CD4-positive, alpha-beta T cell treated with Interleukin-2 at 100 ng/mL for 4 hours (primary cell): Measurements from ENCODE around the gene CYS1.

Source experiments
- DNase-seq: peaks from one replicate; pipeline ENCODE4 v3.0.0-alpha.2; 2020; ENCODE audit warnings: low spot score

The CYS1 gene

DNA sequence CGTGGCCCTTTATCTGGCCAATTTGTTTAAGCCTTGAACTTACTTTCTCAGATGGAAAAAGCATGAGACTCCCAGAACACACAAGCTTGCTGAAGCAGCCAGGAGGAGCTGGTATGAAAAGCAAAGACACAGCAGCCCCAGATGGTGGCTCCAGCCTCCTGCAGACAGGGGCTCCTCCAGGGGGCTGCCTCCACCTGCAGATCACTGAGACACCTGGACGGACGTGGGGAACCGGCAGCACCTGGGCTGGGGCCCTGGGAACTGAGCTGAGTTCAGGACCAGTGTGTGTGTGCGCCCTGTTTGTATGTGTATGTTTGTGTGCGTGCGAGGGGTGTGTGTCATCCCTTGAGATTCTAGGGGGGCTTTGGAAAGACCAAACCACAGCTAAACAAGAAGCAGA is 8.6 kb downstream of the CYS1 start:
- DNase-seq = no peak

DNA sequence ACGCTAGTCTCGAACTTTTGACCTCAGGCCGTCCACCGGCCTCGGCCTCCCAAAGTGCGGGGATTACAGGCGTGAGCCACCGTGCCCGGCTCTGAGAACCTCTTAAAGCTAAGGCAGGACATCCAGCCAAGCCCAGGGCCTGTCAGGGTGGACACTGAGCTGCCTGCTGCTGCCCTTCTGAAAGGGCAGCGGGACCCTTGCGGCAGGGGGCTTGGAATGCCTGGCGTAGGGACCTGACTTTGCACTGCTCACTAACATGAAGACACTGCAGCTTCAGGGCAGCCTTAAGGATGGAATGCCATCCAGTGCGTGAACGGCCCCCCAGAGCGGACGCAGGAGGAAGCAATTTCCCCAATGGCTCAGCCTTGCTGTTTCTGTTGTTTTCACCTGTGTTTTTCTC is 9.0 kb downstream of the CYS1 start:
- no peak for DNase-seq

DNA sequence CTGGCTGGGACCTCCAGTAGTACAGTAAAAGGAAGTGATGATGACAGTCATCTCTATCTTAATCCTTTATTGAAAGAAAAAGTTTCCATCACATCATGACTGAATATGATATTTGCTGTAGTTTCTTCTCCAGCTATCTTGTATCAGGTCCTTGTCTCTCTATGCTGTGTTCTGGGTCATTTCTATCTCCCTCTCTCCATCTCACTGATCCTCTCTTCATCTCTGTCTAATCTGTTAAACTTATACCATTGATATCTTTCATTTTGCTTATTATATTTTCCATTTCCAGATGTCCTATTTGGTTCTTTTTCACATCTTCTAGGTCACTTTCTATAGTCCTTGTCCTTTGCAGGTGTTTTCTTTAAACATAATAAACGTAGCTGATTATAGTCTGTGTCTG is 12.3 kb downstream of the CYS1 start:
- DNase-seq = no peak

DNA sequence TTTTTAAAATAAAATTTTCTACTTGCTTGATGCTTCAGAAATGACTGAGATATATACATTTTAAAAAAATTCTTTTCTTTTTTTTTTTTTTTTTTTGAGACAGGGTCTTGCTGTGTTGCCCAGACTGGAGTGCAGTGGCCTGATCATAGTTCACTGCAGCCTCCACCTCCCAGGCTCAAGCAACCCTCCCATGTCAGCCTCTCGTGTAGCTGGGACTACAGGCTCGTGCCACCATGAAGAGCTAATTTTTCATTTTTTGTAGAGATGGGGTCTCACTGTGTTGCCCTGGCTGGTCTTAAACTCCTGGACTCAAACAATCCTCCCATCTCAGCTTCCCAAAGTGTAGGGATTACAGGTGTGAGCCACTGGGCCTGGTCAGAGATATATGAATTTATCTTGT is 12.9 kb downstream of the CYS1 start:
- no peak for DNase-seq

DNA sequence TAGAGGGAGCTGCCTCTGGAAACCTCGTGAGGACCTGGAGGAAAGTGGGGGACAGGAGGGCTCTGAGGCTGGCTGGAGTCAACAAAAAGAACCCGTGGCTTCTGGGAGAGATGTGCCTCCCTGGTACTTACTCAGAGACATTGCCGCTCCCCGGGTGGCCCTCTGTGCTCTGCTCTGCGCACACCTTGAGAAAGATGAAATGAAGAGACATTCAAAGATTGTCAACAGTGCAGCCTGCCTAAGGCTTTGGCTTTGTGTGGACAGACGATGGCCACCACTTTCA is 14.5 kb downstream of the CYS1 start:
- DNase-seq = no peak

DNA sequence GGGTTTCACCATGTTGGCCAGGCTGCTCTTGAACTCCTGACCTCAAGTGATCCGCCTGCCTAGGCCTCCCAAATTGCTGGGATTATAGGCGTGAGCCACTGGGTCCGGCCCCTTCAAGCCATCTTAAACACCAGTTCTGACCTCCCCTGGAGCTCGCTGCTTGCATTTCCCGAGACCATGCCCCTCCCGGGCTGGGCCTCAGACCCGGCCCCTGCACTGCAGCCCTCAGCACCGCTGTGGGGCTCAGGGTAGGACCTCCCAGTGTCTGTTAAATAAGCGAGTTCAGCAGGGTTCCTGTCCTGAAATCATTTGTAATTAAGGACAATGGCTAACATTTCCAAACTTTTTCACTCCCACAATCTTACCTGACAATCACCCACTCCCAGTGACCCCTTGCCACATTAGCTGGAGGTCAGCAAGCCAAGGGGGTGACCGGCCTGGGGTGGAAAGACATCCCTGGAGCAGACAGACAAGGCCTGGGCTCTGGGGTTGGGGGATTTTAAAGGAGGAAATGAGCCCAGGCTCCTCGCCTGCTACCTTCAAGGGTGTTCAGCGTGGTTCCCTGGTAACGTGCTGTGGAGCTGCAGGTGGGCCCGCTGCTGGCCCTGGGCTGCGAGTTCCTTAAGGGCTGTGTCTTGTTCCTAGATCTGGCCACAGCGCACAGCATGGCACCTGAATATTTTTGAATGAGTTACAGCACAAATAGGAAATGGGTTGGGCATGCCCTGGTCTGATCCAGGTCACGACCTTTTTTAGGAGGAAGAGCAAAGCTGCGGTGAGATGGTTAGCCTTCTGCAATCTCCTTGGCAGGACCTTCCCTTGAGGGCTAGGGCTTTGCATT is 15.1 kb downstream of the CYS1 start:
- no peak for DNase-seq

DNA sequence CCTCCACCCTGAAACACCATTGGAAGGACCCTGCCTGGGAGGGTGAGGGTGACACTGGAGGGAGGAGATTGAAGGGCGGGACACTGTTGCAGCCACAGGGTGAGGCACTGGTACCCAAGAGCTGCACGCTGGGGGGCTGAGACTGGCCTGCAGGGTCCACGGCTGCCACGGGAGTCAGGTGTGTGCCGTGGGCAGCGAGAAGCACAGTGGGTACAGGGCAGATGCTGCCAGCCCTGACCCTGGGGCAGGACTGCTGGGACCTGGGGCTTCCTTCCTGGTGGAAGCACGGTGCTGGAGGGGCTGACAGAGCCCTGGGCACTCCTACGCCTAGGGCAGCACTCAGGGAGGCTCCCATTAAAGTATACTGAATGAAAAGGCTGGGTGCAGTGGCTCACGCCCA is 16.6 kb downstream of the CYS1 start:
- DNase-seq = no peak

DNA sequence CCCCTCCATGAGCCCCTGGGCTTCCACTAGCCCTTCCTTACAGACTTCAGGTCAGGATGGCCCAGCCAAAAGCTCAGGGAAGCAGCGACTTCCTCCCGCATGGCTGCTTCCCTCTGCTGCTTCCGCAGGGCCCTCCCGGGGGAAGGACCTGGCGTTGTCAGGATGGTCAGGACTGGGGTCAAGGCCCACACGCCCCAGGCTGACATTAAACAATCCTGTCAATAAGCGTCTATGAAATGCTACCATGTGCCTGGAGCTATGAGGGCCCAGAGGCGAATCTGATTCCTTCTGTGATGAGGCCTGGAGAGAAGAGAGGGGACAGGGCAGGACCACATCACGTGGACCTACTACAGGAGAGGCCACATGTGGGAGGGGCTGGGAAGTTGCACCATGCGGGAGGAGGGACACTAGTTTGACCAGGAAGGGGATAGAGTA is 17.3 kb downstream of the CYS1 start:
- DNase-seq = no peak

DNA sequence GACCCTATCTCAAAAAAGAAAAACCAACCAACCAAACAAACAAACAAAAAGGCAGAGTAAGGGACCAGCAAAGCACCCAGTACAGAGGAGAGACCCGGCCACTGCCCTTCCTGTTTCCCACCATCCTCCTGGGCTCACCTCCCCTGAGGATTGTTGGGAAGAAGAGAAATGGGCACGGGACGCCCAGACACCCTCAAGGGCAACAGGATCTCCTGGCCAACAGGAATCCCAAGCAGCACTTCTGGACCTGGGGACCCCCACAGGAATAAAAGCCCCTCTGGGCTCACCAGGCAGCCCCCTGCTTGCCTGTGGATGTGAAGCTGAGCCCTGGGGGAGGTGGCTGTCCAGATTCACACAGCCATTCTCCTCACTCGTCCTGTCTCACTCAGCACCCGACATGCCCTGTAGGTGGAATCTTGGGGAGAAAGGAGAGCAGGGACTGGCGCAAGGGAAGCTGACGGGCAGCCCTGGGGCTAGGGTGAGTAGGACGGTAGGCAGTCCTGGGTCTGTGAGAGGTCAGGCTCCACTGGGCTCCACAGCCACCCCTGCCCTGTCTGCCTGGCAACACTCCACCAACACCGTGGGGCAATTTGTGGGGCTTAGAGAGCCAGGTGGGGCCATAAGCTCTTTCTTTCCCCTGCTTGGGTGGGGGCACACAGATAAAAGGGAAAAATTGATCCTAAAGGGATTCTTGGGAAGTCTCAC is 18.8 kb downstream of the CYS1 start:
- no peak for DNase-seq

DNA sequence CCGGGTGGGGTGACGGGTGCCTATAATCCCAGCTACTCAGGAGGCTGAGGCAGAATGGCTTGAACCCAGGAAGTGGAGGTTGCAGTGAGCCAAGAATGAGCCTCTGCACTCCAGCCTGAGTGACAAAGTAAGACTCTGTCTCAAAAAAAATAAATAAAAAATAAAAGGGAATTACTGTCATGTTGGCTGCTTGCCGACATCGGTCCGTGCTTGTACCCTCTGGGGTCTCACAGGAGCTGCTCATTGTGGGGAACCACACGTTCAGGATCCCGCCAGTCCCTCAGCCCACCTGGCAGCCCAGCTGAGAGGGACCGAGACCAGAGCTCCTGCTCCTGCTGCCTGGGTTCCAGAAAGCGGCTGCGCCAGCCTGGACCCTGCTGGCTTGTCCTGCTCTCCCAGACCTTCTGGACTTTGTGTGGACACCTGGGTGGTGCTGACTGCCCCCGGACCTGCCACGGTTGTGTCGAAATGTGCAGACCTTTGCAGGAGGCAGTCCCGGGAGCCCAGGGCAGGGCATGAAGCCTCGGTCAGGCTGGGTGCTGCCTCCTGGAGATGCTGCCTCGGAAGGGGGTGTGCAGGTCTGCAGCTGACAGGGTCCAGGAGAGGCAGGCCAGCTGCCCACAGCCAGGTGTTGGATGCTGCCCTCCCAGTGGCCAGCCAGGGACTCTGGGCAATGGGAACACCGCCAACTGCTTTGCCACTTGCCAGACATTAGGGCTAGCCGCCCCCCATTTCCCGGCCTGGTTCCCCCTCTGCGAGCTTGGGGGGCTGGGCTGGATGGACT is 20.5 kb downstream of the CYS1 start:
- no peak for DNase-seq

DNA sequence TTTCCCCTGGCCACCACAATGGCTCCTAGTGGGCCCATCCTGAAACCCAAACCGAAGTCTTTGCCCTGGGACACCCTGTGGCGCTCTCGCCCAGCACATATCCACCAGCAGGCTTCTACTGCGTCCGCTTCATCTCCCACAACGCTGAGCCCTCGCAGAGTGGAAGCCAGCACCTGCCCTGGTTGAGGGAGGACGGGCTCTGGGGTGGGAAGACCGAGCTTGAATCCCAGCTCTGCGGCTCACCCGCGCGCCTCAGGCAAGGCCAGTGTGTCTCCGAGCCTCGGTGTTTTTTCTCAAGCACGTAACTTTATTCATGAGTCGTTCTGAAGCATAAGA is 21.2 kb downstream of the CYS1 start:
- no peak for DNase-seq

DNA sequence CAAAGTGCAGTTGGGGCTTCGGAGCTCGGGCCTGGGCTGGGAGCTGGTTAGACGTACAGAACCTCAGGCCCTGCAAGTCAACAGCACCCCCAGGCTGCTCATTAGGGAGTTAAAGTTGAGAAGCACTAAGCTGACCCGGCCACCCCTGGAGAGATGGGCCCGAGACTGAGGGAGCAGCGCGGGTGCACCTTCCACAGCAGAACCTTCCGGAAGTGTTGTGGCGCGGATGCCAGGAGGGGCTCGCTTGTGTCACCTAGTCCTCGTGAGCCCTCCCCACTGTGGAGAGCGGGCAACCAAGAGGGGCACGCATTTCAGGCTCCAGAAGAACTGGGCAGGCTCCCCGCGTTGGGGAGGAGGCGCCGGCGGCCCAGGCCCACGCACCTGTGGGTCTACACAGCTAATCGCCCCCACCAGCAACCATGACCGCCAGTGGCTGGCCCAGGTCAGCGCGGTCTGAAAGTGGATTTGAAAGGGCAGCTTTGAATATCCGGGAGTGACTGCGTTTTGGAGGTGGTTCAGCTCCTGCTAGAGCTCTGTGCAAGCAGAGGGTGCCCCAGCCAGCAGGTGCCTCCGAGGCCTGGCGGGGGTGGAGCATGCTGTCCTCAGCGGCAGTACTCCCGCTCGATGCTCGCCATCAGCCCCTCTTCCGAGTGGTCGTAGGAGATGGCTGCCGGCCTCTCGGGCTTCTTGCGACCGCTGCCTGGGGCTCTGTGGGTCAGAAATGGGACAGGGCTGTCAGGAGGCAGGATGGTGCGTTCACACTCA is 21.8 kb downstream of the CYS1 start:
- DNase-seq = no peak

DNA sequence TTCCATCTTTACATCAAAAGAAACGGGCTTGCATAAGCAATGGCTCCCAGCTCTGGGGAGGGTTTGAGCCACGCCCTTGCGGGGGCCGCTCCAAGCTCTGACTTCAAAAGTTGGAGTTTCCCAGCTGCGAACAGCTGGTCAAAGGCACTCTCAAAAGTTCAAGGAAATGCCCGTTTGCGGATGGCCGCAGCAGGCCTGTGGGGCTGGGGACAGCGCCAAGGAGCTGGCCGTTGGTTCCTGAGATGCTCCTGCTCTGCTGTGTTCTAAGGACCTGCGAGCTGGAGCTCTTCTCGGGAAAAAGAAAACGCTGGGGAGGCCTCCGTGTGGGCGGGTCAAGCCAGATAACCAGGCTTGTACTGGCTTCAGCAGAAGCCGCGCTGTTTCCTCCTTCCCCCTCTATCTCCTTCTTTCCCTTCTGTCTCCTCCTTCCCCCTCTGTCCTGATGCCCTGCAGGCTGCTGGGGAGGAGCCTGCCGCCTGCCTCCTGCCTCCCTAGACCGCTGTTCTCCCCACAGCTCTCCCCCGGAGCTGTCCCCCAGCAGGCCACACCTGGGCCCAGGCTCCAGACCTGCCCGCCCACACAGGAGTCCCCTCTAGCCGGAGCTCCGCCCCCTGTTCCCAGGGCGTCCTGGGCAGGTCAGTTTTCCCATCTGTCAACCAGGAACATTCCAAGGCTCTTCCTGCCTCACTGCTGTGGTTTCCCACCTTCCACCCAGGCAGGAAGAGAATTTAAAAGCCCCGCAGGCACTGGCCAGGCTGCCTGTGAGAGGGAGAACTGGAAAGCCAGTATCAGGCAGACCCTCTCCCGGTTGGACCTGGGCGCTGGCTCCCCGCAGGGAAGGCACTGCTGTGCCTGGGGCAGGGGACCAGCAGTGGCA is 22.7 kb downstream of the CYS1 start:
- DNase-seq = no peak

DNA sequence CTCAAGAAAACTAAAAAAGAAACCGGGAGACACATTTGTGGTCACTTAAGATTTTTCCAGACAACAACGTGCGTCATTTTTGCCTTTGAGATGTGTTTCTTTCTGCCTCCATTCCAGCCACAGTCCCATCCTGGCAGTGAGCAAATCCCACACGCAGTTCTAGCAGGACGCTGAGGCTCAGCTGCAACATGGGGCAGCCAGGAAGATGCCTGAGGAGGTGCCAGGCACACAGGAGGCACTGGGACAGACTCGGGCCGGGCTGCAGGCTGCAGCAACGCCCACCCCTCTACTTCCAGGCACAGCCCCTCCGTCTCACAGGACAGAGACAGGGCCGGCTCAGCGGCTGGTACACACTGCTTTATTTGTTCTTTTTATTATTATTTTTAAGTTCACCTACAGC is 23.8 kb downstream of the CYS1 start:
- no peak for DNase-seq

DNA sequence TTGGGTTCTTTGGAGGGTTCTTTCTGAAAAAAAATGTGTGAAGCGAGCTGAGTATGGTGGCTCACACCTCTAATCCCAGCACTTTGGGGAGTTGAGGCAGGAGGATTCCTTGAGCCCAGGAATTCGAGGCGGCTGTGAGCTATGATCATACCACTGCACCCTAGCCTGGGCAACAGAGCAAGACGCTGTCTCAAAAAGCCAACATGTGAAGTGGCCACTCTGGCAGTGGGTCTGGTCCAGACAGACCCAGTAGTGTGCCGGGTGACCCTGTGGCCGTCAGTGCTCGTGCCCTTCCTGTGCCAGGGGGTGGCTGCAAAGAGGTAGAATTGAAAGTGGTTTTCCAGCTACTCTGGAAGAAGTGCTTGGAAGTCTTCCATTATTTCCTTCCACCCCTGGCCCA is 25.2 kb downstream of the CYS1 start:
- no peak for DNase-seq

DNA sequence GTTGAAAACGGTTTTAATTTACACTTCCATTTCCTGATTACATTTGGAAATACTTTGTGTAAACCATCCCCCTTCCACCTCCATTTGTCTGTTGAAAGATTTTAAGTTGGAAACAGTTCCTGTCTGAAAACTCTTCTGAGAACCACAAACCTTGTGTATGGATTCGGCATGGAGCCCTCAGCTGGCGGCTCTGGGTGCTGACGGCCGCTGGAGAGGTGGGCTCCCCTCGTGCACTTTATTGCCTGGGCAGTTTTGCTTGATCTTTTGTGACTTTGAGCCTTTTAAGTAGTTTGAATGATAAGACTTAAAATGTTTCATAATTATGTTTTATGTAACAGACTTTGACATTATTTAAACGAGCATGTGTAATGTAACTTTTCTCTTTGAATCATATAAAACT is 25.8 kb downstream of the CYS1 start:
- no peak for DNase-seq

DNA sequence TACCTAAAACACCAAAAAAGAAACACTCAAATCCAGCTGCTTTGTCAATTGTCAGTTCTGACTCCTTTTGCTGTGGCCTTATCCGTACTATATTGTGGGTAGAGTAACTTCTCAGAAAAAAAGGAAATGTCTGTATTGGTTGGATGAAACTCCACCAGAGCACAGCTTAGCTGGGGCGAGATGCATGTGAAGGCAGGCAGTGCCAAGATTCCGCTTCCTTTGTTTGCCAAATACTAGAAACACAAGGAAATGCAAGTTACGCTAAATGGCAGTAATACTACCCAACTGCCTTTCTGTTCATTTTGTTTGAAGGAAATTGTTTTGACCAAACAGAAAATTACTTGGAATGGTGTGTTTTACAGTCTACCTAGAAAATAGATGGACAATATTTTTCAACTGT is 26.9 kb downstream of the CYS1 start:
- no peak for DNase-seq

DNA sequence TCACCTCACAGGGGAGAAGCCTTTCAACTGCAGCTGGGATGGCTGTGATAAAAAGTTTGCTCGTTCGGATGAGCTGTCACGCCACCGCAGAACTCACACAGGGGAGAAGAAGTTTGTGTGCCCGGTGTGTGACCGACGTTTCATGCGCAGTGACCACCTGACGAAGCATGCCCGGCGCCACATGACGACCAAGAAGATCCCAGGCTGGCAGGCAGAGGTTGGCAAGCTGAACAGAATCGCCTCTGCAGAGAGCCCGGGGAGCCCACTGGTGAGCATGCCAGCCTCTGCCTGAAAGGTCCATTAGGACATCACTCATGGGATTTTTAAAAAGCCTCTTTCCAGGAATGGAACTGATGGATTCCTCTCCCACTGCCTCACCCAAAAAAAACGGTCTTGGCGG is 28.0 kb downstream of the CYS1 start:
- DNase-seq = no peak

DNA sequence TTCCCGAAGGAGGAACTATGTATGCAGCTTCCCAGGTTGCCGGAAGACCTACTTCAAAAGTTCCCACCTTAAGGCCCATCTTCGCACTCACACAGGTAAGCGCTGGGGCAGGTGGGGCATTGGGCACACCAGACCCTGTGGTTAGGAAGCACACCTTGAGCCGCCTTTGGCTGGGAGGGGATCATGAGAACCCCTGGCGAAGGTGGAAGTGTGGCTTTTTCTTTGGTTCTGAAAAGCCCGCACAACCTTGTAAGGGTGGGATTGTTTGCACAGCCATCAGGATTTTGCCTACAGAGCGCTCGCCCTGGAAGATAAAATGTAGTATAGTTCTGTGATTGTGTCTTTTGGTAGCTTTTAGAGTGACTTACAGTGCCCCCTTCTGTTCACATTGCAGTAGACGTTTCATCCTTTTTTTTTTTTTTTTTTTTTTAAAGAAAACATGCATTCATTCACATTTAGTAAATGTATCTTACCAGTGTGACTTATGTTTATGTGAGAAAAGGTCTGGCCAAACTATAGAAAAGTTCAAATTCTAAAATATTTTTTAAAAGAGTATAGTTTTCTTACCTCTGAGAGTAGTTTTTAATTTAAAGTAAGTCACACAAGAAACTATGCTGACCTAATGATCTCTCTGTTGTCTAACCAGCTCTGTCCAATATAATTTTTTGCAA is 31.6 kb downstream of the CYS1 start:
- peak; percentile 67 for DNase-seq

DNA sequence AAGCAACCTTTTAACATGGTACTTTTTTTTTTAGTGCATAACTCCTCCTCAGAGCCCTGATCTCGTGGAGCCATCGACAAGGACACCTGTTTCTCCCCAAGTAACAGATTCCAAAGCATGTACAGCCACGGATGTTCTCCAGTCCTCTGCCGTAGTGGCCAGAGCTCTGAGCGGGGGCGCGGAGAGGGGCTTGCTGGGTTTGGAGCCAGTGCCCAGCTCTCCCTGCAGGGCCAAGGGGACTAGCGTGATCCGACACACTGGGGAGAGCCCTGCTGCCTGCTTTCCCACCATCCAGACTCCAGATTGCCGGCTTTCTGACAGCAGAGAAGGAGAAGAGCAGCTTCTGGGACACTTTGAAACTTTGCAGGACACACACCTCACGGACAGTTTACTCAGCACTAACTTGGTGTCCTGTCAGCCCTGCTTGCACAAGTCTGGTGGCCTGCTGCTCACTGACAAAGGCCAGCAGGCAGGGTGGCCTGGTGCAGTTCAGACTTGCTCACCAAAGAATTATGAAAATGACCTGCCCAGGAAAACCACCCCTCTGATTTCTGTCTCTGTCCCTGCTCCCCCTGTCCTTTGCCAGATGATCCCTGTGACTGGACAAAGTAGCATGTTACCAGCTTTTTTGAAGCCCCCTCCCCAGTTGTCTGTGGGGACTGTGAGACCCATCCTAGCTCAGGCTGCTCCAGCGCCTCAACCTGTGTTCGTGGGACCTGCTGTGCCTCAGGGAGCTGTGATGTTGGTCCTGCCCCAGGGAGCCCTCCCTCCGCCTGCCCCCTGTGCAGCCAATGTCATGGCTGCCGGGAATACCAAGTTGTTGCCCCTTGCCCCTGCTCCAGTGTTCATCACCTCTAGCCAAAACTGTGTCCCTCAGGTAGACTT is 32.4 kb downstream of the CYS1 start:
- DNase-seq = no peak
